Cerebellar nuclear complex (tissue), 1 donor: ENCODE measurements around the gene PLCH1.

Source experiments
- DNase-seq, 2 experiments: peaks; one replicate each; lab custom pipeline; 2025; lab: John Stamatoyannopoulos, UW

PLCH1 gene

GRCh38 chr3:155481591-155481990 is 263.3 kb downstream of the PLCH1 start:
- DNase-seq, result no peak

- DNase-seq, result no peak
Observed at GRCh38 chr3:155481089-155481488, 263.8 kb downstream of the PLCH1 start.

- no peak for DNase-seq
Observed at GRCh38 chr3:155465664-155466063, 279.2 kb downstream of the PLCH1 start.

- DNase-seq, result no peak
Observed at GRCh38 chr3:155462672-155463071, 282.2 kb downstream of the PLCH1 start.

GRCh38 chr3:155457591-155457990 is 287.3 kb downstream of the PLCH1 start:
- no peak for DNase-seq

DNA sequence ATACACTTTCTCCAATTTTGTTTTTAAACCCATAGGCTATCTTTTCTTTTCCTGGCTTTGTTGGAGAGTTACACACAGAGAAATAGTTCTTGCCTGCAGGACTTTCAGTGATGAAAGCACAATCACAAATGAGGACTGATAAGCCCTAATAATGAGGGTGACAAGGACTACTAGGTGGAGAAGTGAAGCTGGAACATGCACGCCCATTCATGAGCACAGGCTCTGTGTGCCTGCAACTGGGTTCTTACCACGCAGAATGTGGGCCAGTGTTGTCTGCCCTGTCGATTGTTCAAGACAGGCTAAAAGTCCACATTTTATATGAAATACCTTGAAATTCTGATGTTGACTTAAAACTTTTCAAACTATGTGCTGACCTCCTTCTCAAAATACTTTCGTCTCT is 289.1 kb downstream of the PLCH1 start:
- no peak for DNase-seq

GRCh38 chr3:155453512-155453911 is 291.4 kb downstream of the PLCH1 start:
- DNase-seq, result no peak

DNA sequence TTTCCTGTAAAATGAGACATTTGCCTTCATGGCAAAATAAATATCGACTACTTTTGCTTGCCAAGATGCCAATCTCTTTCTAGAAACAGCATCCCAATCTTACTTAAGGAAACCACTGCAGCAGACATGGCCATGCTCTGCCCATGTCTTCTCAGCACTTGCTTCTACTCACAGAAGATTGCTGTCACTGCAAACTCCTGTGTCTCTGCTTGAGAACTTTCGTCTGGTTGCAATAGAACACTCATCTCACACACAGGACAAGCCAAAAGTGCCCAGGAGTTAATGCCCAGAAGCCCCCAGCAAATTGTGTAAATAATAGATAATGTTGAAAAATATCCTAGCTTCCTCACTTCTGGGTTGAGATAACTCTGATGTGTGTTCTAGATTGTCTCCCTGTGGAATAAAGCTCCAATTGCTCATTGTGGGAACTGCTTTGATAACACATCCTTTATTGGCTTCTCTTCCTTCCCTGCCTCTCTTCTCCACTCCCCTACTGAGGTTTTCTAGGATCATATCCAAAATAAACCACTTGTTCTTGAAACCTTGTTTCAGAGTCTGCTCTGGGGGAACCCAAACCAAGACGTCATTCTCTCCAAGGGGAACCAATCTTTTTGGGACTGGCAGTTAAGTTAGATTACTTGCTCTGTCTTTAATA is 295.1 kb downstream of the PLCH1 start:
- DNase-seq, result no peak

GRCh38 chr3:155448531-155448930 is 296.3 kb downstream of the PLCH1 start:
- no peak for DNase-seq

DNA sequence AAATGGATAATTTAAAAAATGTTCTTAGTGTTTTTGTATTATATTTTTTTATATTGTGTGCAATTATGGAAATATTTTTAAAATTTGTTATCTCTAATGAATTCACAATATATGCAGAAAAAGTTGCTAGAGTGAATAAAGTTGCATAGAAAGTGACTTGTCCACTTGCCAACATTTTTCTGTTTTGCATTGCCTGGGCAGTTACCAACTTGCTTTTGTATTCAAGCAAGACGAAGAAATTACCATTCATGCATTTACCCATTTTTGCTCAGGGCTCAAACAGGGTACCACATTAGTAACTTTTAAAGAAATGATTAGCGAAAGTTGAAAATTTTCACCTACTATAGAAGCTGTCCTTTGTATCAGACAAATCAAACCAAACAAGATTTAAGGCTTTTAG is 298.5 kb downstream of the PLCH1 start:
- no peak for DNase-seq

- no peak for DNase-seq
Observed at GRCh38 chr3:155444771-155445170, 300.1 kb downstream of the PLCH1 start.

GRCh38 chr3:155443815-155444214 is 301.1 kb downstream of the PLCH1 start:
- DNase-seq, result no peak

DNA sequence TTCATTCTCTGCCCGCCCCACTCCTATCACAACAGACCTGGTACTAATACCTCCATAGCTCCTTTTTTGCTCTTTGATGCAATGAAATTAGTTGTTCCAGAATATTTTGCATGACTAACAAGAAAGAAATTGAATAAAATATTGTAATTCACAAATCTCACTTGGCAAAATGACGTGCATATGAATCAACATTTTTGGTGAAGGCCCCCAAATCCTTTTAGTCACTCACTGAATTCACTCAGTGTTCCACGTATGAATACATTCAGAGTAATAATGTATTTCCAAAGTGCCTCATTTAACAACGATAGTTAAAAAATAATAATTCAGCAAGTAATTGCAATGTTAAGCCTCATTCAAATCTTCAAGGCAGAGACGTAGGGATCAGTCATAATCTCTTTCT is 302.8 kb downstream of the PLCH1 start:
- no peak for DNase-seq

DNA sequence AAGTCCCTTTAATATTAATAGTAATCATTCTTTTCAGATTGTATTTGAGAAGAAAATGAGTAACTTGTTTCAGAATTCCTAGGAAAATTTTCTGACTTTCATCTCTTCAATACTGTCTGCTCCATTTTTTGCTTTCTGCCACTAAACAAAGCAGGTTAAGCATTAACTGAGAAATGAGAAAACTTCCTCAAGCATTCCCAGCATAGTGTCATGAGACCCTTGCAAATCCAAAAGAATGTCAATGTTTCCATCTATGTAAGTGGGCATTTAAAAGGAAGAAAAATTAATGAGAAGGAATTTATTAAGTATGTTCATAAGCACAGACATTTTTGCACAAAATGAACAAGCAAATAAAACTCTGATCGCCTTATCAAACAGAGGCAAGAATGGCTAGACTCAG is 303.4 kb downstream of the PLCH1 start:
- DNase-seq, result no peak

GRCh38 chr3:155441026-155441425 is 303.8 kb downstream of the PLCH1 start:
- no peak for DNase-seq

- no peak for DNase-seq
Observed at GRCh38 chr3:155435821-155436220, 309.1 kb downstream of the PLCH1 start.

DNA sequence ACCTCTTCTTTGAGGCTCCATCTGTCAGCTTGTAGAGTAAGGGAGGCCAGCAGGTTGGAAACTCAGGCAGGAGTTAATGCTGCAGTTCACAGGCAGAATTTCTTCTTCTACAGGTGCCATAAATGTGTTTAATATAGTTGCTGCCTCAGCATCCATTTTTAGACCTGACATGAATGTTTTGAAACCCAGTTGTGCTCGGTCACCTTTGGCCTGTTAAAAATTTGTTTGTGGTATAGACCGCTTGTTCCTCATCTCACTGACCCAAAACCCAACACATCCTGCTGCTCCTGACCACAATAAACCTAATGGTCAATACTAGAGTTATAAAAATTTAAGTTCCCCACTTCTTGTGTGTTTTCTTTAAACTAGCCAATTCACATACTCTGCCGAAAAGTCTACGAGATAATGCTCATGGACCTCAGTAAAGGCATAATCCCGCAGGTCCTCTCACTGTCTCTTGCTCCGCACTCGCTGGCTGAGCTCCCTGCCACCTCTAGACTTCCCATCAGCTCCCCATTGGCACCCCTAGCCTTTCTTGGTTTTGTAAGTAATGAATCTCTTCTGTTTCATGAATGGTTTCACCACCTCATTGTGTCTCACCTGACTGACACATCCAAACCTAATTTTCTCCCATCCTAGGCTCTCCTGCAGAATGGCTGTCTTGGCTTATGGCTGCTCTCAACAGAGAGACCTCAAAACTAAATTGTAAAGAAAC is 312.9 kb downstream of the PLCH1 start:
- DNase-seq, result no peak

- DNase-seq, result no peak
Observed at GRCh38 chr3:155428563-155428962, 316.3 kb downstream of the PLCH1 start.

- DNase-seq, result no peak
Observed at GRCh38 chr3:155426524-155427230, 318.2 kb downstream of the PLCH1 start.

GRCh38 chr3:155425396-155425795 is 319.5 kb downstream of the PLCH1 start:
- DNase-seq, result no peak

GRCh38 chr3:155424323-155424710 is 320.6 kb downstream of the PLCH1 start:
- DNase-seq, result no peak

GRCh38 chr3:155423526-155424322 is 321.1 kb downstream of the PLCH1 start:
- DNase-seq, result no peak
